HUES6 (cell line): ENCODE data around the gene TIMM13.
A peak's percentile ranks its signal among the peaks of the same experiment; 100 is the strongest.
"Not testable (repeated sequence)": the region's sequence is repeated elsewhere in the genome, so short reads cannot be mapped to it uniquely, and the experiment has no call there.

ENCODE experiments used
- H3K27ac ChIP-seq: 2 replicates; pipeline ENCODE4 v1.7.0; 2013; ENCODE audit warnings: low read depth, mild to moderate bottlenecking, low read length, inconsistent platforms
- H3K27me3 ChIP-seq: 2 replicates; pipeline ENCODE4 v1.6.1; 2013; ENCODE audit warnings: low read length; ENCODE audit not compliant: control insufficient read depth, insufficient read depth
- H3K36me3 ChIP-seq: 2 replicates; pipeline ENCODE4 v1.6.1; 2013; ENCODE audit warnings: low read length; ENCODE audit not compliant: control insufficient read depth, insufficient read depth
- H3K4me1 ChIP-seq: 2 replicates; pipeline ENCODE4 v1.6.1; 2013; ENCODE audit warnings: low read length; ENCODE audit not compliant: control insufficient read depth, insufficient read depth
- H3K4me3 ChIP-seq: 2 replicates; pipeline ENCODE4 v1.5.1; 2013; ENCODE audit warnings: low read depth, low read length
- H3K9ac ChIP-seq: one replicate; pipeline ENCODE4 v1.6.1; 2013; ENCODE audit warnings: mild to moderate bottlenecking, low read length
- H3K9me3 ChIP-seq: 2 replicates; pipeline ENCODE4 v1.6.1; 2013; ENCODE audit warnings: low read depth, low read length; ENCODE audit not compliant: control insufficient read depth, insufficient read depth

TIMM13 gene

DNA sequence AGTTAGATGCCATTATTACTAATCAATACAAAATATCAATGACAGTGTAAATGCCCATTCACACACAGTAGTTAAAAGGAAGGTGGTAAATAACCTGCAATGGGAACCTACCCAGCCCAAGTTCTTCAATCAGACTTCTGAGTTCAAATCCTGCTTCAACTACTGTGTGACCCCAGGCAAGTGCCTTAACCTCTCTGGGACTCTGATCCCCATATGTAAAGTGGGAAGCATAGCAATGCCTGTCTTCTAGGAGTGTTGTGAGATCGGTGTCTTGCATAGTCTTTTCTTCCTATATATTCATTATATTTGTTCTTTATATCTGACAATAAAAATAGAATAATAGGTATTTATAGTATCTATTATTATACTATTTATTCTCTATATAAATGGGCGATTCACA is 6.9 kb downstream of the TIMM13 start:
- no peaks in the 10 kb centered on the region for H3K27me3 ChIP-seq
- no peak overlapping the region for H3K27ac ChIP-seq
- H3K9me3 ChIP-seq = no peaks in the 10 kb centered on the region
- peaks cover 2% of the 10 kb centered on the region for H3K4me1 ChIP-seq
- H3K9ac ChIP-seq = no peak overlapping the region
- no peak overlapping the region for H3K4me3 ChIP-seq
- H3K36me3 ChIP-seq = peaks cover 22% of the 10 kb centered on the region

DNA sequence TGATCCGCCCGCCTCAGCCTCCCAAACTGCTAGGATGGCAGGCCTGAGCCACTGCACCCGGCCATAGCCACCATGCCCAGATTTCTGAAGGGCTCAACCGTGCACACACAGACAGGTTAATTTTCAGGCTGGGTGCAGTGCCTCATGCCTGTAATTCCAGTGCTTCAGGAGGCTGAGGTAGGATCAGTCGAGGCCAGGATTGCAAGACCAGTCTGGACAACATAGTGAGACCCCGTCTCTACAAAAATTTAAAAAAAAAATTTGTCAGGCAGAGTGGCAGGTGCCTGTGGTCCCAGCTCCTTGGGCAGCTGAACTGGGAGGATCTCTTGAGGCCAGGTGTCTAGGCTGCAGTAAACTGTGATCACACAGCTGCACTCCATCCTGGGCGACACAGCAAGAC is 7.6 kb downstream of the TIMM13 start:
- no peaks in the 10 kb centered on the region for H3K27me3 ChIP-seq
- H3K36me3 ChIP-seq = peaks cover 22% of the 10 kb centered on the region
- H3K27ac ChIP-seq = no peak overlapping the region
- H3K9me3 ChIP-seq = no peaks in the 10 kb centered on the region
- H3K9ac ChIP-seq = no peak overlapping the region
- no peaks in the 10 kb centered on the region; the same call in 1 of the 2 replicates for H3K4me1 ChIP-seq
- H3K4me3 ChIP-seq = no peak overlapping the region

DNA sequence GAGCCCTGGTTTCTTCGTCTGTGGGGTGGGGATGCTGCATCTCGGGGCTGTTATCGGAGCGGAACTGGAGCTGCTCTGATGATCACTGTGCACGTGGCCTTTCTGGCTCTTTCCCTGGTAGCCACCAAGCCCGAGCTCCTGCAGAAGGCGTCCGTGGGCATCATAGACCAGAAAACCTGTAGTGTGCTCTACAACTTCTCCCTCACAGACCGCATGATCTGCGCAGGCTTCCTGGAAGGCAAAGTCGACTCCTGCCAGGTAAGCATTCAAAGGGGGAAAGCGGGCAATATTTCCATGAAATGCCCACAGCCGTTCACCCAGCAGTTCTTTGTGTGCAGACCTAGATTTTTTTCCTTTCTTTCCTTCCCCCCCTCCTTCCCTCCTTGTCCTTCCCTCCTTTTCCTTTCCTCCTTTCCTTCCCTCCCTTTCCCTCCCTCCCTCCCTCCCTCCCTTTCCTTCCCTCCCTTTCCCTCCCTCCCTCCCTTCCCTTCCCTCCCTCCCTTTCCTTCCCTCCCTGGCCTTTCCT is 9.4 kb downstream of the TIMM13 start:
- Histone ChIP-seq H3K36me3 (peaks cover 15% of the 10 kb centered on the region), H3K27me3 (no peaks in the 10 kb centered on the region), H3K4me1 (no peaks in the 10 kb centered on the region; the same call in 1 of the 2 replicates), H3K9me3 (no peaks in the 10 kb centered on the region), H3K4me3 (no peak overlapping the region), H3K27ac (no peak overlapping the region), H3K9ac (no peak overlapping the region)

- not testable (repeated sequence) for H3K4me1 ChIP-seq, H3K9me3 ChIP-seq, H3K4me3 ChIP-seq, H3K27me3 ChIP-seq, H3K27ac ChIP-seq, H3K9ac ChIP-seq
- H3K36me3 ChIP-seq = peaks cover 15% of the 10 kb centered on the region
These were observed 9.9 kb downstream of the TIMM13 start for GRCh38 chr19:2417436-2417835.

DNA sequence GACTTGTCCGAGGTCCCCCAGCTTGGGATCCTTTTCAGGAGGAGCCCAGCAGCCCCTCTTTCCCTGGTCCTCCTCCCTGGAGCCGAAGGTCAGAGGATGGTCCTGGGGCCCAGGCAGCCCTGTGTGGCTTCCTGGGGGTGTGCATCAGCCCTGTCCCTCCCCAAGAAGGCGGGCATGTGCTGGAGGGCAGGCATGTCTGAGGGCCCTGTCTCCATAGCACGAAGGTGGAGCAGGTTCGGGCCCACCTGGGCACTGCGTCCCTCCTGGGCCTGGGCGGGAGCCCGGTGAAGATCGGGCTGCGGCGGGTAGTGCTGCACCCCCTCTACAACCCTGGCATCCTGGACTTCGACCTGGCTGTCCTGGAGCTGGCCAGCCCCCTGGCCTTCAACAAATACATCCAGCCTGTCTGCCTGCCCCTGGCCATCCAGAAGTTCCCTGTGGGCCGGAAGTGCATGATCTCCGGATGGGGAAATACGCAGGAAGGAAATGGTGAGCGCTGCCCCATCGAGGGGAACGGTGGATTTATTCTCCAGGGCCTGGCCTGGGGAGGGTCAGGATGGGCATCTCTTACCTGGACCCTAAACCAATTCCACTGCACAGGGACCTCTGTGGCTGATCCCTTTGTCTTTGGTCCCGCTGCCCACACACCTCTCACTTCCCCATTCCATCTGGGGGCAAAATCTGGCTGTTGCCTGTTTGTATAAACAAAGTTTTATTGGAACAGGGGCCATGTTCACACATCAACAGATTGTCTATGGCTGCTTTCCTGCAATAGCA is 10.9 kb downstream of the TIMM13 start:
- H3K27ac ChIP-seq = no peak overlapping the region
- H3K27me3 ChIP-seq = no peaks in the 10 kb centered on the region
- H3K4me3 ChIP-seq = no peak overlapping the region
- no peak overlapping the region for H3K9ac ChIP-seq
- H3K36me3 ChIP-seq = peaks cover 15% of the 10 kb centered on the region
- H3K4me1 ChIP-seq = no peaks in the 10 kb centered on the region; the same call in 1 of the 2 replicates
- H3K9me3 ChIP-seq = no peaks in the 10 kb centered on the region

DNA sequence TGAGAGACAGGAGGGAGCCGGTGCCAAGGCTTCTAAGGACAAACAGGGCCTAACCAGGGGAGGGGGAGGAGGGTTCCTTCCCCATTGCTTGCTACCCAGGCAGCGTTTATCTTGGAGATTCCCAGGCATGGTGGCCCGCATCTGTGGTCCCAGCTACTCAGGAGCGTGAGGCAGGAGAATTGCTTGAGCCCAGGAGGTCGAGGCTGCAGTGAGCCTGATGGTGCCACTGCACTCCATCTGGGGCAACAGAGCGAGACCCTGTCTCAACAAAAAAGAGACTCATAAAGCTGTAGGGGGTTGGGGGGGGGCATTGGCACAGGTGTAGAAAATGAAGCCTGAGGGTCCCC is 11.4 kb downstream of the TIMM13 start:
- Histone ChIP-seq H3K9ac (peak overlapping the region; percentile 2), H3K27me3 (no peaks in the 10 kb centered on the region)

GRCh38 chr19:2415281-2415972 is 12.0 kb downstream of the TIMM13 start:
- Histone ChIP-seq H3K27ac (no peak overlapping the region), H3K36me3 (peaks cover 15% of the 10 kb centered on the region), H3K9ac (peak overlapping the region; percentile 2), H3K27me3 (no peaks in the 10 kb centered on the region), H3K4me3 (no peak overlapping the region), H3K9me3 (no peaks in the 10 kb centered on the region), H3K4me1 (no peaks in the 10 kb centered on the region; the same call in 1 of the 2 replicates)

More for the DNA sequence above, 11.4 kb downstream of the TIMM13 start:
- no peaks in the 10 kb centered on the region; the same call in 1 of the 2 replicates for H3K4me1 ChIP-seq
- H3K36me3 ChIP-seq = peaks cover 15% of the 10 kb centered on the region
- H3K27ac ChIP-seq = no peak overlapping the region
- H3K9me3 ChIP-seq = no peaks in the 10 kb centered on the region
- H3K4me3 ChIP-seq = no peak overlapping the region

DNA sequence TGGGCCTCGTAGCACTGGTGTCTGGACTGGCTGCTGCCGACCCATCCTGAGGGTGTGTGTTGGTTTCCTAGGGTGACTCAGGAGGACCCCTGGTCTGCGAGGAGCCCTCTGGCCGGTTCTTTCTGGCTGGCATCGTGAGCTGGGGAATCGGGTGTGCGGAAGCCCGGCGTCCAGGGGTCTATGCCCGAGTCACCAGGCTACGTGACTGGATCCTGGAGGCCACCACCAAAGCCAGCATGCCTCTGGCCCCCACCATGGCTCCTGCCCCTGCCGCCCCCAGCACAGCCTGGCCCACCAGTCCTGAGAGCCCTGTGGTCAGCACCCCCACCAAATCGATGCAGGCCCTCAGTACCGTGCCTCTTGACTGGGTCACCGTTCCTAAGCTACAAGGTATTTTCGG is 13.8 kb downstream of the TIMM13 start:
- Histone ChIP-seq H3K9me3 (peaks cover 5% of the 10 kb centered on the region; the same call in 1 of the 2 replicates), H3K4me1 (no peaks in the 10 kb centered on the region; the same call in 1 of the 2 replicates), H3K4me3 (no peak overlapping the region), H3K27ac (no peak overlapping the region), H3K27me3 (no peaks in the 10 kb centered on the region; the same call in 1 of the 2 replicates), H3K36me3 (peaks cover 15% of the 10 kb centered on the region), H3K9ac (no peak overlapping the region)

DNA sequence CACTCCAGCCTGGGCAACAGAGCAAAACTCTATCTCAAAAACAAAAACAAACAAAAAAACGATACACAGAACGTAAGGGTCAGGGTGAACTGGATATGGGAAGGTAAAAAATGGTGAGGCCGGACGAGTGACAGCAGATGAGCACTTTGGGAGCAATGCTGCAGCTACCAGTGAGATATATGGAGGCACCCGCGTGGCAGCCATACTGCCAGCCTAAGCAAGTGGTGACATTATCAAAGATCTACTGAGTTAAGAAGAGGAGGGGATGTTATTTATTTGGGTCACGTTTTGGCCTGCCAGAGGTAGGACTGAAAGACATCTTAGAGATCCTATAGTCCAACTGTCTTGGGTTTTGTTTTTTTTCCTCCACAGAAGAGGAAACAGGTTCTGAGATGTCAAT is 14.2 kb downstream of the TIMM13 start:
- no peak overlapping the region for H3K9ac ChIP-seq
- no peaks in the 10 kb centered on the region; the same call in 1 of the 2 replicates for H3K27me3 ChIP-seq
- peaks cover 15% of the 10 kb centered on the region for H3K36me3 ChIP-seq
- no peaks in the 10 kb centered on the region; the same call in 1 of the 2 replicates for H3K4me1 ChIP-seq
- no peak overlapping the region for H3K27ac ChIP-seq
- peaks cover 5% of the 10 kb centered on the region; the same call in 1 of the 2 replicates for H3K9me3 ChIP-seq
- H3K4me3 ChIP-seq = no peak overlapping the region

DNA sequence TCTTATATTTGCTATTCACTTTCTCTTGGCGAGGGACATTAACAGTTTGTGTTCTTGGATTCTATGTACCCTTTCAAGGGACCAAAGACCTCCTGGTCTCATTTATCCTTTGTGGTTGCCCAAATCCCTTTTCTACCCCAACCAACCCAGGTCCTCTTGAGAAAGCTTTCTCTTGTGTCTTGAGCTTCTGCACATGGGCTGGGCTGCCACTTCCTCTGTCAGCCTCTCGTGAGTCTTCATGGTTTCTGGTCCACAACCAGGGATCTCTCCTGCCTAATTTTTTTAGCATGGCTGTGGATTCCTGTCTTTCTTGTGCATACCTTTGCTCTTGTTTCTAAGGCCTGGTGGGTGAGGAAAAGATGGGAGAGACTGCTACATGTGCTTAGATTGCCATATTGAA is 14.9 kb downstream of the TIMM13 start:
- H3K4me3 ChIP-seq = no peak overlapping the region
- H3K27me3 ChIP-seq = no peaks in the 10 kb centered on the region; the same call in 1 of the 2 replicates
- peaks cover 5% of the 10 kb centered on the region; the same call in 1 of the 2 replicates for H3K9me3 ChIP-seq
- no peak overlapping the region for H3K27ac ChIP-seq
- H3K9ac ChIP-seq = no peak overlapping the region
- peaks cover 10% of the 10 kb centered on the region for H3K36me3 ChIP-seq
- no peaks in the 10 kb centered on the region; the same call in 1 of the 2 replicates for H3K4me1 ChIP-seq

GRCh38 chr19:2411709-2412108 is 15.7 kb downstream of the TIMM13 start:
- H3K9me3 ChIP-seq = peaks cover 5% of the 10 kb centered on the region; the same call in 1 of the 2 replicates
- H3K4me3 ChIP-seq = no peak overlapping the region
- no peak overlapping the region for H3K9ac ChIP-seq
- no peaks in the 10 kb centered on the region; the same call in 1 of the 2 replicates for H3K27me3 ChIP-seq
- no peak overlapping the region for H3K27ac ChIP-seq
- H3K4me1 ChIP-seq = no peaks in the 10 kb centered on the region; the same call in 1 of the 2 replicates
- H3K36me3 ChIP-seq = peaks cover 8% of the 10 kb centered on the region
